ENCODE results near the gene MIB1.
"Not testable (repeated sequence)": the region's sequence is repeated elsewhere in the genome, so short reads cannot be mapped to it uniquely, and the experiment has no call there.

DNA sequence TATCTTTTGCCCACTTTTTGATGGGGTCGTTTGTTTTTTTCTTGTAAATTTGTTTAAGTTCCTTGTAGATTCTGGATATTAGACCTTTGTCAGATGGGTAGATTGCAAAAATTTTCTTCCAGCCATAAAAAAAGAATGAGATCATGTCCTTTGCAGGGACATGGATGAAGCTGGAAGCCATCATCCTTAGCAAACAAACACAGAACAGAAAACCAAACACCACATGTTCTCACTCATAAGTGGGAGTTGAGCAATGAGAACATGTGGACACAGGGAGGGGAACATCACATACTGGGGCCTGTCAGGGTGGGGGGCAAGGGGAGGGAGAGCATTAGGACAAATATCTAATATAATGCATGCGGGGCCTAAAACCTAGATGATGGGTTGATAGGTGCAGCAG lies 55.5 kb downstream of the MIB1 start:
- not testable (repeated sequence) for TF ChIP-seq CTCF (IDR thresholded peaks at IDR 0.05); REST (IDR thresholded peaks at IDR 0.05; ENCODE audit: insufficient read depth in 1 of 2, low read depth in 2 of 2, low read length in 1 of 2); POLR2AphosphoS5 (IDR thresholded peaks at IDR 0.05; ENCODE audit: low read depth, low read length); TCF7L2 (IDR thresholded peaks at IDR 0.05; ENCODE audit: low read depth, low read length)
